HCT116 (cell line): ENCODE results near the gene AKAP12. TPM values are rescaled to one million over a fixed set of nuclear protein-coding genes. Genes with fewer than 3 reads are reported as not detected.

Experiments used
- ATAC-seq: fragments of 200-7000 bp; cut with Tn5 transposase; 2 replicates; pipeline ENCODE4 v1.9.1; 2020; ENCODE audit warnings: mild to moderate bottlenecking, moderate library complexity
- BruUV-seq: library from RNA; stranded (reverse); fragments of 400-500 nt; replicated peaks from 2 replicates; lab custom pipeline; 2021; lab: Mats Ljungman, UMichigan
- CTCF ChIA-PET: fragments of 300-600 bp; sonication (Branson Sonifier 250); formaldehyde crosslinking; loops from one replicate; lab custom pipeline; 2021; ENCODE audit warnings: antibody characterized with exemption; lab: Charles Lee
- POLR2A ChIA-PET: fragments of 300-600, 350-600 bp; sonication (Branson Sonifier 250); formaldehyde crosslinking; loops from one replicate; lab custom pipeline; 2021; ENCODE audit warnings: antibody characterized with exemption; lab: Charles Lee
- RAD21 ChIA-PET, 2 experiments: fragments of 300-600 bp; sonication (Branson Sonifier 250); formaldehyde crosslinking; loops; one replicate each; lab custom pipeline; 2023; ENCODE audit warnings: low total read pairs in 2 of 2; ENCODE audit not compliant: uncharacterized antibody in 2 of 2, unreplicated experiment in 2 of 2, low non-redundant PET in 1 of 2; lab: Charles Lee
- DNase-seq: peaks from one replicate; pipeline ENCODE4 v3.0.0-alpha.2; 2010; ENCODE audit warnings: low read depth, low spot score
- H2AFZ ChIP-seq: fragments of 200-600 bp; shearing (Covaris generic), sonication (generic); 2 replicates; pipeline ENCODE4 v1.6.1; 2017; ENCODE audit warnings: low read depth, mixed run types, mixed read lengths, antibody characterized with exemption, low read length; ENCODE audit not compliant: poor library complexity, severe bottlenecking
- H3K27ac ChIP-seq: 2 replicates; pipeline ENCODE4 v1.5.1; 2012; ENCODE audit warnings: low read depth, low read length
- H3K27me3 ChIP-seq: fragments of 200-600 bp; sonication (generic); 2 replicates; pipeline ENCODE4 v1.6.1; 2016; ENCODE audit warnings: mixed run types, low read length, mixed read lengths; ENCODE audit not compliant: insufficient read depth
- H3K36me3 ChIP-seq, 2 experiments: fragments of 200-500 bp in 1 of 2; fragments of 200-600 bp in 1 of 2; sonication (Bioruptor generic) in 1 of 2; sonication (generic) in 1 of 2; 2 replicates each; pipeline versions ENCODE4 v1.5.1 to v1.6.1; 2014 to 2016; ENCODE audit warnings: low read length in 2 of 2, inconsistent platforms in 1 of 2, mixed read lengths in 1 of 2, mixed run types in 1 of 2; ENCODE audit not compliant: insufficient read depth in 2 of 2, control insufficient read depth in 1 of 2
- H3K4me1 ChIP-seq, 2 experiments: fragments of 200-600 bp in 1 of 2; sonication (generic) in 1 of 2; 2 replicates each; pipeline versions ENCODE4 v1.5.1 to v1.6.1; 2012 to 2017; ENCODE audit warnings: low read length in 2 of 2, inconsistent platforms in 1 of 2, mild to moderate bottlenecking in 1 of 2, mixed read lengths in 1 of 2, mixed run types in 1 of 2, moderate library complexity in 1 of 2; ENCODE audit not compliant: insufficient read depth in 2 of 2, control insufficient read depth in 1 of 2
- H3K4me2 ChIP-seq: fragments of 200-600 bp; sonication (generic); 2 replicates; pipeline ENCODE4 v1.6.1; 2017; ENCODE audit warnings: mixed run types, low read length, mixed read lengths
- H3K4me3 ChIP-seq, 2 experiments: fragments of 200-600 bp in 1 of 2; sonication (generic) in 1 of 2; replicated peaks in 1 of 2; 2 replicates each; pipeline ENCODE4 v1.5.1; 2011 to 2016; ENCODE audit warnings: low read length in 2 of 2, control low read depth in 1 of 2, low read depth in 1 of 2, mild to moderate bottlenecking in 1 of 2, mixed read lengths in 1 of 2, mixed run types in 1 of 2
- H3K79me2 ChIP-seq: fragments of 200-600 bp; sonication (generic); 2 replicates; pipeline ENCODE4 v1.6.1; 2017; ENCODE audit warnings: mild to moderate bottlenecking, mixed run types, low read length, moderate library complexity, mixed read lengths; ENCODE audit not compliant: insufficient read depth
- H3K9ac ChIP-seq: fragments of 200-600 bp; sonication (generic); 2 replicates; pipeline ENCODE4 v1.6.1; 2016; ENCODE audit warnings: low read length, mixed read lengths
- H3K9me2 ChIP-seq: fragments of 200-600 bp; sonication (generic), shearing (Covaris generic); 2 replicates; pipeline ENCODE4 v1.6.1; 2017; ENCODE audit warnings: mixed run types, mild to moderate bottlenecking, moderate library complexity; ENCODE audit not compliant: insufficient read depth
- H3K9me3 ChIP-seq, 2 experiments: fragments of 200-500 bp in 1 of 2; fragments of 200-600 bp in 1 of 2; sonication (Bioruptor generic) in 1 of 2; sonication (generic) in 1 of 2; 2 replicates each; pipeline ENCODE4 v1.6.1; 2014 to 2017; ENCODE audit warnings: low read length in 2 of 2, mixed read lengths in 2 of 2, inconsistent platforms in 1 of 2, low read depth in 1 of 2, mild to moderate bottlenecking in 1 of 2, mixed run types in 1 of 2, moderate library complexity in 1 of 2; ENCODE audit not compliant: control insufficient read depth in 1 of 2, insufficient read depth in 1 of 2
- H4K20me1 ChIP-seq: fragments of 200-600 bp; sonication (generic), shearing (Covaris generic); 2 replicates; pipeline ENCODE4 v1.6.1; 2017; ENCODE audit warnings: mixed run types, mild to moderate bottlenecking, moderate library complexity; ENCODE audit not compliant: insufficient read depth
- ATF3 ChIP-seq: IDR thresholded peaks from 2 replicates; pipeline ENCODE4 v1.6.1; 2012
- CBX3 ChIP-seq: IDR thresholded peaks from 2 replicates; pipeline ENCODE4 v1.6.1; 2012; ENCODE audit warnings: low read depth
- EGR1 ChIP-seq: IDR thresholded peaks from 2 replicates; pipeline ENCODE4 v1.6.1; 2012; ENCODE audit warnings: low read depth
- EZH2 ChIP-seq: fragments of 200-600 bp; sonication (generic); IDR thresholded peaks from 2 replicates; pipeline ENCODE4 v1.6.1; 2017; ENCODE audit warnings: antibody characterized with exemption, mixed run types
- EZH2phosphoT487 ChIP-seq: fragments of 200-600 bp; IDR thresholded peaks from 2 replicates; pipeline ENCODE4 v1.6.1; 2018; ENCODE audit warnings: antibody characterized with exemption, borderline replicate concordance
- FOSL1 ChIP-seq: IDR thresholded peaks from 2 replicates; pipeline ENCODE4 v1.6.1; 2012; ENCODE audit warnings: low read depth
- MAX ChIP-seq: IDR thresholded peaks from 2 replicates; pipeline ENCODE4 v1.6.1; 2012
- POLR2AphosphoS5 ChIP-seq: IDR thresholded peaks from 2 replicates; pipeline ENCODE4 v1.6.1; 2011; ENCODE audit warnings: mild to moderate bottlenecking, low read depth, low read length, moderate library complexity
- RAD21 ChIP-seq: IDR thresholded peaks from 2 replicates; pipeline ENCODE4 v1.6.1; 2012; ENCODE audit warnings: low read depth, mild to moderate bottlenecking
- REST ChIP-seq: IDR thresholded peaks from 2 replicates; pipeline ENCODE4 v1.6.1; 2012; ENCODE audit warnings: low read depth
- SRF ChIP-seq: IDR thresholded peaks from 2 replicates; pipeline ENCODE4 v1.6.1; 2012; ENCODE audit warnings: low read depth
- YY1 ChIP-seq: IDR thresholded peaks from 2 replicates; pipeline ENCODE4 v1.6.1; 2011; ENCODE audit warnings: low read length, low read depth, moderate library complexity, mild to moderate bottlenecking; ENCODE audit not compliant: insufficient replicate concordance; ENCODE audit errors: extremely low read depth
- ZFX ChIP-seq: fragments of 450-650 bp; IDR thresholded peaks from 2 replicates; pipeline ENCODE4 v1.6.1; 2017
- ZNF274 ChIP-seq: fragments of 200-500 bp; sonication (Bioruptor generic); IDR thresholded peaks from 2 replicates; pipeline ENCODE4 v1.6.1; 2014; ENCODE audit warnings: mild to moderate bottlenecking, low read depth, low read length, inconsistent platforms
- intact Hi-C: fragments of 100-400 bp; cut with micrococcal nuclease; formaldehyde crosslinking; loops from 2 replicates; pipeline ENCODE4 v1.10.0; 2022
- total RNA-seq: library from RNA; stranded (reverse); gene quantifications from one replicate; pipeline ENCODE4 v1.2.1, GENCODE V29; 2021; ENCODE audit not compliant: unreplicated experiment
- TF ChIP-seq, protein P1 (sequence below): IDR thresholded peaks from 2 replicates; pipeline ENCODE4 v1.6.1; 2011; ENCODE audit warnings: mild to moderate bottlenecking, low read length, moderate library complexity; ENCODE audit not compliant: insufficient replicate concordance; ENCODE audit errors: extremely low read depth

AKAP12 gene
- total RNA-seq, 1 experiment from 2014 or later, result 1,220 TPM

DNA sequence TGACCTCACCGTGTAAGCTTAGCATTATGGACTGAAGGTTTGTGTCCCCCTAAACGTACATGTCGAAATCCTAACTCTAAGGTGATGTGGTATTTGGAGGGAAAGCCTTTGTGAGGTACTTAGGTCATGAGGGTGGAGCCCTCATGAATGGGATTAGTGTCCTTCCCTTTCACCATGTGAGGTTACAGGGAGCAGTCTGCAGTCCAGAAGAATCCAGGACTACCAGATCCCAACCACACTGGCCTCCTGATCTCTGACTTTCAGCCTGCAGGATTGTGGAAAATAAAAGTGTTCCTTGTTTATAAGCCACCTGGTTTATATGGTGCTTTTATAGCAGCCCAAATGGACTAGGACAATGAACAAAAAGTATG is 78.2 kb downstream of the AKAP12 start:
- H3K27ac ChIP-seq, result no peak overlapping the region
- DNase-seq, result no peak

More for the DNA sequence above, 78.2 kb downstream of the AKAP12 start:
- Histone ChIP-seq H3K79me2 (peaks cover 99% of the 10 kb centered on the region), H3K36me3 (peaks cover 0 to 18% of the 10 kb centered on the region in 2 experiments; a peak in 1 of 4 replicates), H3K27me3 (no peaks in the 10 kb centered on the region), H2AFZ (no peak overlapping the region), H3K9me2 (no peaks in the 10 kb centered on the region), H3K4me2 (no peak overlapping the region), H3K4me3 (no peak overlapping the region), H3K9me3 (no peaks in the 10 kb centered on the region), H3K4me1 (peaks cover 9 to 57% of the 10 kb centered on the region in 2 experiments), H4K20me1 (no peaks in the 10 kb centered on the region), H3K9ac (no peak overlapping the region)
- TF ChIP-seq ZNF274, result no peak
- TF ChIP-seq SRF, result no peak
- TF ChIP-seq MAX, result no peak
- no peak for TF ChIP-seq ATF3
- TF ChIP-seq, protein P1, sequence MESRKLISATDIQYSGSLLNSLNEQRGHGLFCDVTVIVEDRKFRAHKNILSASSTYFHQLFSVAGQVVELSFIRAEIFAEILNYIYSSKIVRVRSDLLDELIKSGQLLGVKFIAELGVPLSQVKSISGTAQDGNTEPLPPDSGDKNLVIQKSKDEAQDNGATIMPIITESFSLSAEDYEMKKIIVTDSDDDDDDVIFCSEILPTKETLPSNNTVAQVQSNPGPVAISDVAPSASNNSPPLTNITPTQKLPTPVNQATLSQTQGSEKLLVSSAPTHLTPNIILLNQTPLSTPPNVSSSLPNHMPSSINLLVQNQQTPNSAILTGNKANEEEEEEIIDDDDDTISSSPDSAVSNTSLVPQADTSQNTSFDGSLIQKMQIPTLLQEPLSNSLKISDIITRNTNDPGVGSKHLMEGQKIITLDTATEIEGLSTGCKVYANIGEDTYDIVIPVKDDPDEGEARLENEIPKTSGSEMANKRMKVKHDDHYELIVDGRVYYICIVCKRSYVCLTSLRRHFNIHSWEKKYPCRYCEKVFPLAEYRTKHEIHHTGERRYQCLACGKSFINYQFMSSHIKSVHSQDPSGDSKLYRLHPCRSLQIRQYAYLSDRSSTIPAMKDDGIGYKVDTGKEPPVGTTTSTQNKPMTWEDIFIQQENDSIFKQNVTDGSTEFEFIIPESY, result no peak
- TF ChIP-seq POLR2AphosphoS5, result no peak
- no peak for TF ChIP-seq FOSL1
- TF ChIP-seq EZH2, result no peak
- TF ChIP-seq EGR1, result no peak
- TF ChIP-seq ZFX, result no peak
- TF ChIP-seq REST, result no peak
- no peak for TF ChIP-seq CBX3
- TF ChIP-seq YY1, result no peak
- no peak for TF ChIP-seq EZH2phosphoT487
- TF ChIP-seq RAD21, result no peak
- POLR2A ChIA-PET, result no interaction called here
- BruUV-seq, result no TSS peak
- RAD21 ChIA-PET, result interaction anchor here in 1 of 2 experiments (1.0 kb wide), 1 partner anchor 303 kb away, joined by 3 read pairs; no protein-coding TSS in a partner anchor
- ATAC-seq, result no peak
- CTCF ChIA-PET, result interaction anchor here (1.1 kb wide), 1 partner anchor 17 kb away, joined by 3 read pairs; no protein-coding TSS in a partner anchor
- intact Hi-C loops, result no loop called here
